HS-27A (cell line): ENCODE results near the gene DPEP2.
"Not testable (repeated sequence)": the region's sequence is repeated elsewhere in the genome, so short reads cannot be mapped to it uniquely, and the experiment has no call there.

ENCODE experiments used
- DNase-seq: peaks from one replicate; pipeline ENCODE4 v3.0.0-alpha.2; 2012; ENCODE audit warnings: low read depth, missing footprints

DPEP2 gene

GRCh38 chr16:67953641-67954375, 45.5 kb downstream of the DPEP2 start:
- no peak for DNase-seq

DNA sequence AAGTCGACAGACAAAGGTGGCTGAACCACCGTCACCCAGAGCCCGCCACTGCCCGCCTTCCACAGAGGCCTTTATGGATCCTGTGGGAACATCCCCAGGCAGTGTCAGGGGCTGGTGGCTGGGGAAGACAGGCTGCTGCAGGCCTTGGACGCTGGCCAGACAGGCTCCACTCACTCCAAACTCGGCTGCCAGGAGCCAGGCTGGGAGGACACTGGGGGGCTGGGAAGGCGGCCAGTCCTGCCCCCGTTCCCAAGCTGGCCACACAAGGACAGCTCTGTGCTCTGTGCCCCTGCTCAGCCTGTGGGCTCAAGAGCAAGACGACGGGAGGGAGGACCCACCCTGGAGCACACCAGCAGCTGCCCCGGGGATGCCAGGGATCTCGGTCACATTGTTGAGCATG, 47.8 kb downstream of the DPEP2 start:
- no peak for DNase-seq

- DNase-seq, result no peak
Observed at GRCh38 chr16:67950335-67950843, 48.9 kb downstream of the DPEP2 start.

- DNase-seq, result no peak
Observed at GRCh38 chr16:67949645-67950044, 49.6 kb downstream of the DPEP2 start.

DNA sequence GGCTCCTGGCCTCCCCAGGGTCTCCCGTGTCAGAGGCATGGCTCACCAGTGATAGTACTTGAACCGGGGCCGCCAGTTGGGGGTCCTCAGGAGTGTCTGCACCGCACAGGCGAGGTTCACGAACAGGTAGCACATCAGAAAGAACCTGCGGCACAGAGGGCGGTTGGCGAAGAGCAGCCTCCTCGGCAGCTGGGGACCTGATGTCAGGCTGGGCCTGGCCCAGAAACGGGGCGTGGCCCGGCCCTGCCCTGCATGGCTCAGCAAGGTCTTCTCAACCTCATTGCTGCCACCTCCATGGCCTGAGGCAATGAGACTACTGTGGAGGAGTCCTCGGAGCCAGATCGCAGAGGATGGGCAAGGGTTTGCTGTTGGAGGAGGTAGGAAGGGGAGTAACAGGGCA, 51.3 kb downstream of the DPEP2 start:
- no peak for DNase-seq

GRCh38 chr16:67946966-67947558, 52.2 kb downstream of the DPEP2 start:
- DNase-seq, result no peak

DNA sequence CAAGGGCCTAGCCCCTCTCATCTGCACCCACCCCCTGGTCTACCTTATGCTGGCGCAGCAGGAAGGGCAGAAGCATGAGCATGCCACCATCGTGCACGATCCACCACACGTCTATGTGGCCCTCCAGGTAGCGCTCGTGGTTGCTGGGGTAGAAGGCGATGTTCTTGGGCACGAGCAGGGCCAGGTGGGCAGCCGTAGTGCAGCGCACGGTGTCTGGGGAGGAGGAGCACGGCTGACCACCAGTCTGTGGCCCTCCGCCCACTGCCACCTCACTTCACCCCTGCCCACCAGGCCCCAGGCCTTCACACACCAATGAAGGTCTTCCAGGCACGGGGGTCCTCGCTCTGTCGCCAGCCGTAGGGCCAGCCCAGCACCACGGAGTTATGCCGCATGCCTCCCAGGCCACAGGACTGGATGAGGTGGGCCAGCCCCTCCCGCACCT, 53.1 kb downstream of the DPEP2 start:
- DNase-seq, result no peak

DNA sequence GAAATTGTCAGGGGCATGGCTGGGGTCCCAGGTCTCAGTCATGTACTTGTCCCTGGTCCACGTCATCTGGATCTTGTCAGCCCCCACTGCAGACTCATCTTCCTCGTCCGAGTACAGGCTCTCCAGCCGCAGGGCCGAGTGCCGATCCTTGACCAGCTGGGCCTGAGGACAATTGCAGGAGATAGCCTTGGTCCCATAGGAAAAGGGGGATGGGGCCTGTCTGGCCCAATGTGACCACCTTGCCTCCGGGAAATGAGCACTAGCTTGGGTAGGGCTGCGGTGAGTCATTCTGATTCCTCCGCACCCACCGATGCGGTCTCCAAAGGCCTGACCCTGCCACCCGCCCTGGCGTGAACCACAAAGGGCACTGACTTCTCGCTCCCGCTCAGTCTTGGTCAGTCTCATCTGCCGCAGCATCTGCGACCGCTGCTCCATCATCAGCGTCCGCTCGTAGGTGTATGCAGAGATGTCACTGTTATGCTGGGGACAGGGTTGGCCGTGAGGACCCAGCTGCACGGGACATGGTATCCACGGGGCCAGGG, 53.8 kb downstream of the DPEP2 start:
- no peak for DNase-seq

GRCh38 chr16:67944690-67945391, 54.4 kb downstream of the DPEP2 start:
- DNase-seq, result no peak

DNA sequence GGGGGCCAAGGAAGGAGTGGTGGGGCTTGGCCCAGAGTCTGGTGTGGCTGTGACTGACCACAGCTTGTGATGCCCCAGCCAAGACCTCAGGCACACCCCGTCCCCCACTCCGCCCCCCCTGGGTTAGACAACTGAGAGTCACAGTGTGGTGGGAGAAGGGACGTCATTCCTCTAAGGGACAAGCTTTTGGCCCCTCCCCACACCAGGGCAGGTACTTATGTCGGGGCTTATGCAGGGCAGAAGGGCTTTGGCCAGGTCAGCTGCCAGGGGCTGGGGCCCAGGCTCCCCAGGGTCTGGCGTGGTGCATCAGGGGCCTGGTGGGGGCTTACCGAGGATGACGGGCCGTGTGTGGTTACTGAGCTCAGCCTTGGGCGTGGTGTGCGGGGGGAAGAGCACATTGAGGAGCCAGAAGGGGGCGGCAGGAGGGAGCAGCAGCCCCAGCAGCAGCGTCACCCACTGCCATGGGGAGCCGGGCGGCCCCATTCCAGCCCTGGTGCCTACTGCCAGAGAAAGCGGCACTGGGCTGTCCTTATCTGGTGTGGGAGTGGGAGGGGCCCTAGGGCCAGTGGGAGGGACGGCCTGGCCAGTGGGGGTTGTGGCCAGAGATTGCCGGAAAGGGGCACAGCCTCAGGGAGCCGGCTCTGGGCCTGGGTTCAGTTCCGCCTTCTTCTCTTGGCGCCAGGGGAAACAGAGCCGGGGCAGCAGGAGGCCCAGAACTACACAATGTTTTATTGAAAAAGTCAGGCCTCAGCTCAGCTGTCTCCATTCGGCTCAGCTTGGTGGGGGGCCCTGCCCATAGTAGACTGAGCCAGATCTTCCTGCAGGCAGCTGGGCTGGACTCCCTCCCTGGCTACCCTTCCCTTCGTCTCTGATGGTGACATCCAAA, 55.4 kb downstream of the DPEP2 start, which contains the start of gene LCAT:
TSS of gene LCAT (minus strand) at position 502 of the 886 bp plus-strand sequence. CDS start at position 483, 19 bp downstream.
- DNase-seq, result no peak

DNA sequence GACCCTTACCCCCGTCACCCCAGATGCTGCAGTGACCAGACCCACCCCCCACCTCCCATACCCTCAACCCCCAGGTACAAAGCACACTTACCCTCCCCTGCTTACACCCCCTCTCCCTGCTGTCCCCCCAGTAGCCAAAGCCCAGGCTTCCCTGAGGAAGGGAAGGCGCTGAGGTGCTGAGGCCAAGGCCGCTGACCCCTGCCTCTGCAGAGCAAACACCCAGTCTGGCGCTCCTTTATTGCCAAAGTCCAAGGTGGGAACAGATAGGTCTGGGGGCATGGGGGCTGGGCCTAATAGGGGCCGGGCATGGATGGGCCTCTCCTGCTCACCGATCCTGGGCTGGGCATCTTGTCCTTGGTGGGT, 56.0 kb downstream of the DPEP2 start:
- no peak for DNase-seq

GRCh38 chr16:67942510-67943255, 56.6 kb downstream of the DPEP2 start:
- no peak for DNase-seq

DNA sequence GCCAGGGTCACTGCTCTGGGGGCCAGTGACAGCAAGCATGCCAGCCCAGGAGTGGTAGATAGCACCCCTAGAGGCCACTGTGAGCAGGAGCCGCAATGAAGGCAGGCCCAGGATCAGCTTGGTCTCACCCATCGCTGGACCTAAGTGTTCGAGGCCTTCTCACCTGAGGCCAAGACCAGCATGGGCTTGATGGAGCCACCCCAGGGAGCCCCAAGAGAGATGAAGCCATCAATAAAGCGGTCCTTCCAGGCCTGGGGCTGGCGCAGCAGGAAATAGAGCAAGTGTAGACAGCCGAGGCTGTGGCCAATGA, 57.1 kb downstream of the DPEP2 start:
- DNase-seq, result no peak

- no peak for DNase-seq
Observed at GRCh38 chr16:67941469-67942199, 57.6 kb downstream of the DPEP2 start.

DNA sequence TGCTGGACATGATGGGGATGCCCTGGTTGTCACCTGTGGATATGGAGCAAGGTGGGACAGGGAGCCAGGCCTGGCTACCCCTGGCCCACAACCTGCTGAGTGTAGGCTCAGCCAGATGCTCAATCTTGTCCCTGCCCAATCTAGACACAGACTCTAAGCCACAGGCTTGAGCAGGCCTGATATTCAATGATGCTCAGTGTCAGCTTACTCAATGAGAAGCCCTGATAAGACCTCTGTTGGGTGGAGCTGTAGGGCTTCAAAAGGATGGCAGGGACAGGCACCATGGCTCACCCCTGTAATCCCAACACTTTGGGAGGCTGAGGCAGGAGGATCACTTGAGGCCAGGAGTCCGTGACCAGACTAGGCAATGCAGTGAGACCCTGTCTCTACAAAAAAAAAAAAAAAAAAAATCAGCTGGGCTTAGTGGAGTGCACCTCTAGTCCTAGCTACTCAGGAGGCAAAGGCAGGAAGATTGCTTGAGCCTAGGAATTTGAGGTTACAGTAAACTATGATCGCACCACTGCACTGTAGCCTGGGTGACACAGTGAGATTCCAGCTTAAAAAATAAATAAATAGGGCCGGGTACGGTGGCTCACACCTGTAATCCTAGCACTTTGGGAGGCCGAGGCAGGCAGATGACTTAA, 58.7 kb downstream of the DPEP2 start:
- no peak for DNase-seq

DNA sequence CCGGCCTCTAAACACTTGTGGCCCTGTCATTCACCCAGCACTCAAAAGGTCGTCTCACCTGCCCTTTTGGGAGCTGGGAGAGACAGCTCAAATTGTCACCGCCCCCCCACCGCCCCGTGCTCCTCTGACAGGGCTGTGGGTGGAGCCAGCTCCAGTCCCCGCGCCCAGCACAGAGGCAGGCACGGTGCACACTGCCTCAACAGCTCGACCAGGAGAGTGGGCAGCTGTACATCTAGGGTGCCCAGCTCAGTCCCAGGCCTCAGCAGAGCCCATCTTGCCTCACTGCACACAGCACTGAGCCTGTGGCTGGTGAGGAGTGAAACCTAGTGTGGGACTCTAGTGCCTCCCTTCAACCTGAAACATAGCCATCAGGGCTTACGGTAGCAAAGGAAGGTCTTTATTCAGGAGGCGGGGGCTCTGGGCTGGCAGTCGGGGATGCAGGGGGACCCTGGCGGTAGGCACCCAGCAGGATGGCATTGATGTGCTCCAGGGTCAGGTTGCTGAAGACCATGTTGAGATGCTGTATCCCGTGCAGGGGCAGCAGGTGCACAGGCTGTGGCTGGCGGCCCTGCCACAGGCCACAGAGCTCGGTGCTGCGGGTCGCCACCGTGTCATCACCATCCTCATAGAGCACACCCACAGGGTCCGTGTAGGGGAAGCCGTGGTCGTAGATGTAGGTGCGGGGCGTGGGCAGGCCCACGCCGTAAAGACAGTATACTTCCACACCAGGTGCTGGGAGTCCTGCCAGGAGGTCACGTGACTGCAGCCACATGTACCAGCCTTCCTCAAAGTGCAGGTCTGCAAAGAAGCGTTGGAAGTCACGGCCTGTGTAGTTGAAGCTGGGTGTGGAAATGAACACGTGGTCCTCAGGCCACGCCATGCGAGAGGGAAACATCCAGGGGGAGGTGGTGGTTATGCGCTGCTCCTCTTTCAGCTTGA, 59.5 kb downstream of the DPEP2 start:
- no peak for DNase-seq

- not testable (repeated sequence) for DNase-seq
Observed at GRCh38 chr16:67937713-67938112, 61.6 kb downstream of the DPEP2 start.
